Activated CD8-positive, alpha-beta memory T cell treated with anti-CD3 and anti-CD28 coated beads for 1 hour (primary cell): ENCODE data around the gene FUT8.

Experiments
- DNase-seq, 2 donors: peaks; one replicate each; pipeline ENCODE4 v3.0.0-alpha.2; 2020; ENCODE audit warnings: low read depth in 1 of 2; ENCODE audit errors: extremely low read depth in 1 of 2

FUT8 gene

DNA sequence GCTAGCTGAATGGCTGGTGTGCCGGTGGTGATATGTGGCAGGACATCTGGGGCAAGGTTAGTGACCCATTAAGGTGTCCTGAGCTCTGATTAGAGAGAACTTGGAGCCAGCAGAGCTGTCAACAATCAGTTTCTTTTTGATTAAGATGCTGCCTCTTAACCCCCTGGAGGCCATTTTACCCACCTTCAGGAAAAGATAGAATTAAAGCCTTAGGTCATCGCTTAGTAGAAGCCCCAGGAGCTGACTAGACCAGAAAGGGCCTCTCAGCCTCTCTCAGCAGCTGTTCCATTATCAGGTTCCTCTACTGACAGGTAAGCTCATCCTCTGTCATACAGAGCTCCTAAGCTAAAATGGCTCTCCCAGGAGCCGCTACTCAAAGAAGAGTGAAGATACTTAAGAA is 339.0 kb downstream of the FUT8 start:
- no peak for DNase-seq

DNA sequence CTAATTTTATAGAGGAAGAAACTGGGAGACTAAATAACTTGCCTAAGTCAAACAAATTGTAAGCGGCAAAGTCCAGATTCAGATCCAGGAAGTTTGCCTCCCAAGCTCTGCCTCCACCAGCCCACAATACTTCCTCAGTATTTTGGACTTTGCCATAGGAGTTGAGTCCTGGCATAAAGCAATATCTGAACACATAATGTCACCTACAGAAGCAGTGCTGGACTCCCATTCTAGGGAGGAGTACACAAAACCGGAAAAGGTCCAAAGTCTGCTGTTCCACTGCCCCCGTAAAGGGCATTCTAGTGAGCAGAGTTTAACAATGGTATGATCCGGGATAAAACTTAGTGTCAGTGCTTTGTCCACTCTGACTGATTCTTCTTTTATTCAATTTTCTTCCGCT is 340.5 kb downstream of the FUT8 start:
- DNase-seq, result no peak

DNA sequence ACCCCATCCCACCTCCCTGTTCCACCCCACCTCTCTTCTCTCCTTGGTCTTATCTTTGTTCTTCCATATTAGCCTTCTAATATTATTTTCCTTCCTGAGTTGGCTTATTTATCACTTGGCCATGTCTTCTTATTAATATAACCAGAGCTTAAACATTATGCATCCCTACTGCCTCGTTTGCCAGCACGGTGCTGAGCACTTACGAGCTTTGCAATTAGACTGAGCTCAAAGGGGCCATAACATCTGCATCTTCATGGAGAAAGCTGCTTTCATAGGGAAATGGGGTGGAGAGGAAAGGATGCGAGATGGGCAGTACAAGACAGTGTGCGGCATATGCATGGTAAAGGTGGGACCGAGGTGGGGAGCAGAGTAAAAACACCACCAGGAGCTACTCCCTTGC is 342.8 kb downstream of the FUT8 start:
- DNase-seq, result no peak

DNA sequence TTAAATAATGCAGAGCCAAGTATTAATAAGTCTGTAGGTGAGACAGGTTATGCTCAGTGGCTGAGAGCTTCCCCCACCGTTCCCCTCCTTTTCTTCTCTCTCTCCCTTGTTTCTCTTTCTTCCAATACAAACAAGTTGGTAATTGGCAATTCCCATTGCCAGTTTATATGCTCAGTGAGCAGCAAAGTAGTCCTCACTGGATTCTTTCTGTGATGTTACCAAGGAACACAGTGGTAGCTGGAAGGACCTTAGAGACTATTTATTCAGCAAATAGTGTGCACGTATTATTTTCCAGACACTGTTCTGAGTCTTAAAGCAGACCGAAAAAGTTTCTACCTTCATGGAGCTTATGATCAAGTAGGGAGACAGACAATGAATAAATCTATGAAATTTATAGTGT is 344.4 kb downstream of the FUT8 start:
- DNase-seq, result no peak

DNA sequence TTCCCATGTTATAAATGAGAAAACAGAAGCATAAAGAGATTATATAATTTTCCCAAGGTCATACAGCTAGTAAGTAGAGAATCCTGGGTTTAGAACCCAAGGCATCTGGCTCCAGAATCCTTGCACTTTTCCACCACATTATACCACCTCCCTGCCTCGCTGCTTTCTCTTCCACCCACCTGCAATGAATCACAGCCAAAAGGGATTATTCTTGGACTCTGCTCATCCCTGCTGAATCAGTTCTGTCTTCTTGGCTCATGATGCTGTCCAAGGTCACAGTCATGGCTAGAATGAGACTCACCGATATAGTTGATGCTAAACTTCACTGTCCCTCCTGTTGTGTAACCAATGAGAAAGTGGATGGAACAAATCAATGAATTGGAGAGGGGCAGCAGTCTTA is 356.6 kb downstream of the FUT8 start:
- no peak for DNase-seq

DNA sequence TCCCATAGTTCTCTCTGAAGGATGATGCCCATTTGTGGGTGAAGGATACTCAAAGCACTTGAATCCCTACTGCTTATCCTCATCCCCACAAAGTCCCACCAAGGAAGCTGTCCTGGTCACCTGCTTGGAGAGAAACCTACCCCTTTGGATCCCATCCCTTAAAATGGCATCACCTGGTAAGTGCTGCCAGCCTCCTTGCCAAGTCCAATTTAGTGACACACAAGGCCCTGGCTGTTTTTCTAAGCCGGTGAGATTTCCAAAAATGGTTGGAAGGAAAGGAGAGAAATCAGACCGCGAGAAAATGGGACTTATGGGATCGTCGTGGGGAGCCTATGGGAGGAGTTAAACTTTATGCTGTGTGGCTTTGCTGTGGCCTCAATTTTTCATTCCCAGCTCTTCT is 358.2 kb downstream of the FUT8 start:
- DNase-seq, result no peak

DNA sequence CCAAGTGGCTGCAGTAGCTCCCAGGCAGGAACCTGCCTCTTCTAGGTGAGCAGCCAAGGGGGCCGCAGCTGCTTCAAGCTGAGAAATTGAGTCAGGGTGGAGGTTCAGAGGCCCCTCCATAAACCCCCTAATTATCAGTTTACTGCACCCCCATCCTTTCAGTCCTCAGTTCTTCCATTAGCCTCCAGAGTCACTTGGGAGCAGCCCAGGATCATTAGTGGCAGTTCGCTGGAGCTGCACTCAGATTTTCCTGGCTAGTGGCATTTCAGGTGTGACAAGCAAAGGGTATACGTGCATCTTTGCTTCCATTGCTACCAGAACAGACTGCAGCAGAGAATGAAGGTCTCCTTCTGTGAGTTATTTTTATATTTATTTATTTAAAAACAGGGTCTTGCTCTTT is 358.7 kb downstream of the FUT8 start:
- DNase-seq, result no peak

DNA sequence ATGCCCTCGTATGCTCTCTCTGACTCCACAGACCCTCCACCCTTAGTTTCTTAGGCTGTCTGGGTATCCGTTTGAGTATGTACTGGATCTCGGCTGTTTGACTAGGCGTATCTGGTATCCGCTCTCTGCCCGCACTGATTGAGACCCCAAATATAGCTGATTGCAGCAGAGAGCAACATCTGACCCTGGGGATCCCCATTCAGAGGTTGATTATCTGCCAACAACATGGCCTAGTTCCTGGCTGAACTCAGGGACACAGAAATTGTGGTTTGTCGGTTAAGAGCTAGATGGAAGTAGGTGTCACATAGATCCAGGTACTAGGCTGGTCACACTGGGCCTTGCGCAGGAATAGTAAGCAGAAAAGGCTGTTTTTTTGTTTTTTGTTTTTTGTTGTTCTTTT is 359.9 kb downstream of the FUT8 start:
- no peak for DNase-seq

DNA sequence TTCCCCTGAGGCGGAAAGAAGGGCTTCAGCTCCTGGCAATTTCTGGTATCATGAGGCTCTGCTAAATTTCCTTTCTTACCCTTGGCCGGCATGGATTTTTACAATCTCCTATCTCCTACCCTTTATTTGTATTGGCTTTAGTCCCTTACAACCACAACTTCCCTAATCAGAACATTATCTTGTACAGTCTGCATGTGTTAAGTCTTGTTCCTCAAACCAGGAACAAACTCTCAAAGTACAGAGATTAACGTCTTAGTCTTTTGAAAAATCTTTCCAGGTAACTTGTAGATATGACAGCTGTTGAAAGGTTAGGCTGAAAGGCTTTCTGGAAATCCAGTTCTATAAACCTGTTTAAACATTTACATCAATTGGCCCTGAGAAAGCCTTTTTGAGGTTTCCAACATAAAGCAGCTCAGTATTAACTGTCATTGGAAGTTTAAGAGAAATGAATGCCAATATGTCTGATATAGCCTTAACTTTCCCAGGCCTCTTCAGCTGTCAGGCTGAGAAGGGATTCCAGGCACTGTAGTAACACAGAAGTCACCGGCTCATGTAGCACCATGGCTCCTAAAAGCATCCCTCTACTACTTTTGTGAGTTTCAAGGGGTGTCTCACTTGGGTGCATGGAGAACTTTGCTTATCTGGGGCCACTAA is 360.5 kb downstream of the FUT8 start:
- DNase-seq, result no peak

DNA sequence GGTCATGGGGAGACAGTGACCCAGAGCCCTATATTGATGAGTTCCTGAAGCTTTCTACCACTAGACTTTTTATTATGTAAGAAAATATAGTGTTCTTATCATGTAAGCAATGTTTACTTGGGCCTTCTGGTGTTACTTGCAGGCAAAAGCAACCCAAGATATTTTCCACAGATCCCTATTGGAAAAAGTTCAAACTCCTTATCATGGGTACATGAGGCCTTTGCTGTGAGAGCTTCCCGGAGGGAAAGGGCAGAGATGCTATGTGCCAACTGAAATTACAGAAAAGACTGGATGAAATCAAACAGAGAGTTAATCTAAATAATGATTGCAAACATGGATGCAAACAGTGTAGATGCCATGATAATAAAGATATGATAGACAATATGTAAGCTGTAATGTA is 361.5 kb downstream of the FUT8 start:
- DNase-seq, result no peak

DNA sequence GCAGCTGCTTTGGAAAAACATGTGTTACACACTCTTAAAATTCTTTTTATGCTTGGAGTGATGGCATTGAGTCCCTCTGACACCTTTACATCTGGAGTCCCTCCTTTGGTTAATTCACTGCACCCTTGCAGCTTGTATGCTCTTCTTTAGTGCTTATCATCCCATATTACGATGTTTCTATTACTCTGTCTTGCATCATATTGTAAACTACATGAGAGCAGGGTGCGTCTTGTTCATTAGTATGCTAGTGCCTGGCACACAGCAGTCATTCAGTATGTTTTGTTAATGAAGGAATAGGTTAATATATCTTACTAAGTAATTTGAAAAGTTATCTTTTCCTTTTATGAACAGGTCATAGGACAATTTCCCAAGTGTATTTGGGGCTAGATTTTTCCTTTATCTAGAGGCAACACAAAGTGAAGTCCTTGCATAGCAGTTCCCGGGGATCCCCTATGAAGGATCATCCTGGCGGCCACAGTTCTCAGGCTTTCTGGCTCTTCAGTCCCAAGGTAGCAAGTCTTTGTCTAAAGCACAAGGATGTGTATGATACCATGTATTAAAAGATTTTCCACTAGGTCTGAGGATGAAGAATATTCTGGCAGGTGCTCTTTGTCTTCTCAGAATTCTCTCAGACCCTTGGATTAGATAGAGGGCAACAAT is 363.8 kb downstream of the FUT8 start:
- no peak for DNase-seq

DNA sequence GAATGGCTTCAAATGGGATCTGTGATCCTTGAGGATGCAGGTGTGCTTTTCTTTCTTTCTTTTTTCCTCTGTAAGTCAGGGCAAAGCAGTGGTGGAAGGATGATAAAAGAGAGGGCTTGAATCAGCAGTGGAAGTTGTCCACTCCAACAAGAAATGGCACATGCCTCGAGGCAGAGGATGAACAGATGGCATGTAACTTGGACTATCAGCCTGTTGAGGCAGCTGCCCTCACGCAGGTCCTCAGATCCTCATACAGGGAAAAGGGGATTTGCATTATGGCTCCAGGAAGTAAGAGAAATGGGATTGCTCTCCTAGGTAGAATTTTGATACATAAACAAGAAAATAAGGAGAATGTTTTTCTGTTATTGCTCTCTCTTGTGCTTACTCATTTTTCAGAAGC is 368.0 kb downstream of the FUT8 start:
- DNase-seq, result no peak

DNA sequence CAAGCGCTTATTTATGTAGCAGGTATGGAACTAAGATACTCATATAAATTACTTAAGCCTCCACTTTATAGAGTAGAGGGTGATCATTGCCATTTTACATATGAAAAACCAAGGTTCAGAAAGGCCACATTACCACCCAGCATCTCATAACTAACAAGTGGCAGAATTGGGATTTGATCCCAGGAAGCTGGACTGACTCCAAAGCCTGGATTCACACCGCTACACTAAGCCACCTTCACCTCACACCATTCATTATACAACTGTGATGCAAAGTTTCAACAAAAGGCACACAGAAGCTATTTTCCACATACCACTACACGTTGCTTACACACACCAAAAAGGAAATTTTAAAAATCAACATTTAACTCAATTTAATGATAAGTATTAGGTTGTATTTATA is 370.6 kb downstream of the FUT8 start:
- DNase-seq, result no peak

DNA sequence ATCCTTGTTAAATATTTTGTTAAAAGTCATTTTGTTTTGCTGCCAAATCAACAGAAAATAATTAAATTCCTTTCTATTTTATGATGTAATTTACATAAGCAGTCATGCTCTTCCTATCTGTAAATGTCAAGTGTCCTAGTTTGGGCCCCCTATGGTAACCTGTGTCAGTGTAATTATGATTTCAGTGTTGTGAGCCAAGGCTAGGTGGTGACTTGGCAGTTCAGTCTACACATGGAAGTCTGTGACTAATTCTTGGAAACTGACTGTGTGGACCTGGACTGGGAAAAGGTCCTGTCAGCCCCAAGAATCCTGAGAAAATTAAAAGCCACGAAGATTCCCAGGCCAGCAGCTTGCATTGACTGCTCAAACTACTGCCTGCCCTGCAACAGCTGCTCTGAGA is 371.0 kb downstream of the FUT8 start:
- no peak for DNase-seq

DNA sequence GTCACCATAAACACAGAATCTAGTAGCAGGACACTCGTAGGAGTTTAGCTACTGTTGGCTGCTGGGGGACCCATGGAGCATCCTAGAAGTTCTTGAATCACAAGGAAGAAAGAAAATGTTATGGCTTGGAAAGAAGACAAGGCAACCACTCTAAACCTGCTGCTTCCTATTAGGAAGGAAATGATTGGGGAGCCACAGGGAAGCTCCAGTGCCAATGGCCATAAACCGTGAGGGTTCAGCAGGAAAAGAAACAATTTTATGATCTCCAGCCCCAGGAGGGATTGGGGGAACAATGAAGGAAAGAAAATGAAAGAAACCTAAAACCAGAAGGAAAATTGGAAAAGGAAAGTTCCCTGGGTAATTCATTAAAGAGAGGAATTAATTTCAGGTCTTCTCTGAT is 372.0 kb downstream of the FUT8 start:
- no peak for DNase-seq

DNA sequence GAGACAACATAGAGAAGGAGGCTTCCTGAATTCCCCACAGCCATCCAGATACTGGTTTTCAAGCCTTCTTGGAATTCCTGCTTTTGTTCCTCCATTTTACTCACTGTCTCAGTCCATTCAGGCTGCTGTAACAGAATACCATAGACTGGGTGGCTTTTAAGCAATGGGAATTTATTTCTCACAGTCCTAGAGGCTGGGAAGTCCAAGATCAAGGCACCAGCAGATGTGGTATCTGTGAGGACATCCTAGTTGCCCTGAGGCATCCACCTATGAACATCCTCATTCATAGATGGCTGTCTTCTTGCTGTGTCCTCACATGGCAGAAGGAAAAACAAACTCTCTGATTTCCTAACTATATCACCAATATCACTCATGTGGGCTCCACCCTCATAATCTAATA is 374.9 kb downstream of the FUT8 start:
- no peak for DNase-seq

DNA sequence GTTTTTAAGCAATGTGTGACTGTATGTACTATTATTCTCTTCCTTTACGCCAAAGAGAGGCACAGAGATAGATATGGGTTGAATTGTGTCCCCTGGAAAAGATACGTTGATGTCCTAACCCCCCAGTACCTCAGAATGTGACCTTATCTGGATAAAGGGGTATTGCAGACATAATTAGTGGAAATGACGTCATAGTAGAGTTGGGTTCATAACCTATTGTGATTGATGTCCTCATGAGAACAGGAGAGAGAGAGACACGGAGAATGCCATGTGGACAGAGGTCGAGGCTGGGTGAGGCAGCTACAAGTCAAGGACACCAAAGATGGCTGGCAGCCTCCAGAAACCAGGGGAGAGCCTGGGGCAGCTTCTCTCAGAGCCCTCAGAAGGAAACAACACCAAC is 376.3 kb downstream of the FUT8 start:
- no peak for DNase-seq

DNA sequence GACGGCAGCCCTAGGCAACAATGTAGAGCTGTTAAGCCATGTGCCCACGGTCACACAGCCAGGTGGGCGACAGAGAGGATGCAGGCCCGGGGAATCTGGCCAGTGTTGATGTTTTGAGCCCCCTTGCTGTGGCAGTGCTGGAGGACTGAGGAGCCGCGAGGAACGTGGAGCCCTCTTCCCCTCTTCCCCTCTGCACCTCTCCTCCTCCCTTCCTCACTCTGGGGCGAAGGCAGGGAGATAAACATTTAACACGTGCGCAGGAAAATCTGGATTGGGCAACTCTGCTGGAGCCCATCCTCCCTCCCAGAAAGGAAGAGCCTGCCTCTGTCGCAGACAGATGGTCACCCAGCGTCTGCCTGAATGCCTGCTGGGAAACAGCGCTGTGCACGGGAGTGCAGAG is 376.8 kb downstream of the FUT8 start:
- DNase-seq, result no peak

DNA sequence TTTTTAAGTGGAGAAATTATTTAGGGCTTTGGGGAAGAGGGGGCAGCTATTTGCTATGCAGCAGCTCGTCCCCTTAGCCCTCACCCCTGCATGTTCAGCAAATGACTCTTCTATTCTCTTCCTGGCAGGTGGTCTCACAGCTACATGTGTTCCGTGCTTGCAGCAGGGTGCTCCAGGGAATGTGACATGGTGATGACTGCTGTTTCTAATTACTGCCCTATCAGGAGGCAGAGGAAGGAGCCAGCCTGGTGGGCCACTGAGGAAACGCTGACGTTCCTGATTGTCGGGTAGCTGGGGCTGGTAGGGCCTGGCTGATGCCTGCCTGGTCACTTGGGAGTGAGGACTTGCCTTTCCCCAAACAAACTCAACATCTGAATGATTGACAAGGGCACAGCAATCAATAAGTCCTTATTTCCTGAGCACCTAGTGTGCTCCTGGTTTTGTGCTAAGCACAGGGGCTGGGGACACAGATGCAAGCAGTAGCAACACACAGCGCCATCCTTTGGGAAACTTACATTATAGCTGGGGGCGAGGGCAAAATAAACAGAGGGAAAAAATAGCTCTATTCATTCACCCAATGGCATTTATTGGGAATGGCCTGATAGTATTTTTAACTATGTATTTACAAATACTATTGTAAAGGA is 377.8 kb downstream of the FUT8 start:
- no peak for DNase-seq

DNA sequence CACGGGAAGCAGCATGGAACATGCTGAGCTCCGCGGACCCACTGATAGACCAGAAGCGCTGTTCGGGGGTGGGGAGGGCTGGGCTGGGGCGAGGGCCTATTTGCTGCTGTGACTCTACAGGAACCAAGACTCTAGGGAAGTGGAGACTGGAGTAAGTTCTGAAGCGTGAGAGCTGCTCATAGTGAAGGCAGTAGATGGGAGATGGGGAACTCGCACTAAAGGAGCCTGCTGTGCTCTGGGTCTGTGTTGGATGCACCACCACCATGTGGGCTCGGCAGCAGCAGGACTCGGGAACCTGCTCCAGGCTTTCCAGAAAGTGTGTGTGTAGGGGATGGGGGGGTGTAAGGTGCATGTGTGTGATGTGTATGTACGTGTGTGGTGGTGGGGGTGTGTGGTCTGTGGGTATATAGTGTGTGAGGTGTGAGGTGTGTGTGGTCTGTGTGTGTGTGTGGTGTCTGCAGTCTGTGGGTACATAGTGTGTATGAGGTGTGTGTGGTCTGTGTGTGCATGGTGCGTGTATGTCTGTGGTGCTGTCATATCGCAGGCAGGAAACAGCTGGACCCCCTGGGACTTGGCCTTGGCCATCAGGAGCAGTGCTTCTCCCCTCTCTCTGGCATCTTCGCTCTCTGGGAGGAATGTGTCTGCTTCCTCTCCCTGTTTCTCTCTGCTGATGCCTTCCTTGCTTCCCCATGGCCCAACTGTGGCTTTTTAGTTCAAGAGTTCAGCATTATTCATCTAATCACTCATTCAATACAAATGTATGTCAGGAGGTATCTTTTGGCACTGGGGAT is 378.9 kb downstream of the FUT8 start:
- DNase-seq, result no peak

DNA sequence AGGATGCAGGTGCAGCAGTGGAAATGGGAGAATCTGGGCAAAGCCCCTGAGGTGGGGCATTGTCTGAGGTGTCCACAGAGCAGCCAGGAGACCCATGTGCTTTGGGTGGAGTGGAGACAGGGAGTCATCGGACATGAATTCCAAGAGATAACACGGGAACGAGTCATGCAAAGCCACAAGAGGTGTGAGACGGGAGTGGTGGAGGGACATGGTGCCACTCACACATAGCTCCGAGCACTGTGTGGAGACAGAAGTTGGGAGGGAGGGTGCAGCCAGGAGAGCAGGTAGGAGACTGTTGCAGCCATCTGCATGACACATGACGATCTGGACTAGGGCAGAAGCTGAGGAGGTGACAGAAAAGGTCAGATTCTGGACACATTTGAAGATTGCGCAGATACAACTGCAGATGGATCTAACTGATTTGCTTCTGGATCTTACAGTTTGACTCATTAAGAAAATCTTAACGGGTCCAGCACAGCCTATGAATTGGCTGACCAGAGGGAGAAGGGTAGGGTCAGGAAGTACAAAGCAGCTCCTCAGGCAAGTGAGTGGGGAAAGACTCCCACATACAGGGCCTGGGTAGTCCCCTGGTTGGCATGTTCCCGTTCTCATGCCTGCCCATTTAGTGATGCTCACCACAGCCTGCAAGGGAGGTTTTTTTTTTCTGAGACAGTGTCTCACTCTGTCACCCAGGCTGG is 379.8 kb downstream of the FUT8 start:
- DNase-seq, result no peak
